CD4-positive, alpha-beta T cell (primary cell): ENCODE data around the gene SGTA. TPM values are rescaled to one million over a fixed set of nuclear protein-coding genes. Genes with fewer than 3 reads are reported as not detected.

Source experiments
- ATAC-seq: fragments of 200-7000 bp; cut with Tn5 transposase; one replicate; pipeline ENCODE4 v1.10.0; 2022; ENCODE audit warnings: mild to moderate bottlenecking; ENCODE audit not compliant: poor library complexity
- CTCF ChIA-PET: fragments of 350-600 bp; sonication (Branson Sonifier 250); formaldehyde crosslinking; loops from one replicate; lab custom pipeline; 2021; ENCODE audit warnings: antibody characterized with exemption, inconsistent platforms; lab: Charles Lee
- POLR2A ChIA-PET: fragments of 350-600 bp; sonication (Branson Sonifier 250); formaldehyde crosslinking; loops from one replicate; lab custom pipeline; 2021; ENCODE audit warnings: antibody characterized with exemption, inconsistent platforms; lab: Charles Lee
- DNase-seq, 14 experiments: peaks; one replicate each; pipeline ENCODE4 v3.0.0-alpha.2; 2013 to 2020; ENCODE audit warnings: mixed read lengths in 2 of 14
- H3K27ac ChIP-seq, 2 donors: one replicate each; pipeline versions ENCODE4 v1.5.1 to v1.7.0; 2013; ENCODE audit warnings: low read length in 2 of 2, low read depth in 1 of 2, mild to moderate bottlenecking in 1 of 2
- H3K27me3 ChIP-seq, 2 experiments: 1 replicate in 1 of 2; 2 replicates in 1 of 2; pipeline versions ENCODE4 v1.6.1 to v1.7.0; 2013; ENCODE audit warnings: low read length in 2 of 2, control low read depth in 1 of 2, mild to moderate bottlenecking in 1 of 2, moderate library complexity in 1 of 2; ENCODE audit not compliant: insufficient read depth in 2 of 2, control insufficient read depth in 1 of 2
- H3K36me3 ChIP-seq: one replicate; pipeline ENCODE4 v1.6.1; 2013; ENCODE audit warnings: low read length, control low read depth; ENCODE audit not compliant: insufficient read depth
- H3K4me1 ChIP-seq: one replicate; pipeline ENCODE4 v1.6.1; 2013; ENCODE audit warnings: low read length, control low read depth; ENCODE audit not compliant: insufficient read depth
- H3K4me3 ChIP-seq: one replicate; pipeline ENCODE4 v1.5.1; 2013; ENCODE audit warnings: mild to moderate bottlenecking, low read length, moderate library complexity
- H3K9me3 ChIP-seq, 2 experiments: 1 replicate in 1 of 2; 2 replicates in 1 of 2; pipeline versions ENCODE4 v1.6.1 to v1.7.0; 2013; ENCODE audit warnings: low read length in 2 of 2, mild to moderate bottlenecking in 2 of 2, control low read depth in 1 of 2, moderate library complexity in 1 of 2; ENCODE audit not compliant: control insufficient read depth in 1 of 2, insufficient read depth in 1 of 2
- H3K27ac Mint-ChIP-seq: one replicate; pipeline ENCODE4 v1.8.0; 2020; ENCODE audit warnings: mixed read lengths
- H3K27me3 Mint-ChIP-seq: one replicate; pipeline ENCODE4 v1.8.0; 2021; ENCODE audit warnings: mixed read lengths
- H3K36me3 Mint-ChIP-seq: one replicate; pipeline ENCODE4 v1.8.0; 2021; ENCODE audit warnings: low read depth, mixed read lengths
- H3K4me1 Mint-ChIP-seq: one replicate; pipeline ENCODE4 v1.8.0; 2021; ENCODE audit warnings: low read depth, mixed read lengths
- H3K4me3 Mint-ChIP-seq: one replicate; pipeline ENCODE4 v1.8.0; 2020; ENCODE audit warnings: mild to moderate bottlenecking, mixed read lengths
- H3K9me3 Mint-ChIP-seq: one replicate; pipeline ENCODE4 v1.8.0; 2020; ENCODE audit warnings: mixed read lengths
- intact Hi-C, 2 experiments: fragments of 100-400 bp; cut with DNase I in 1 of 2; cut with micrococcal nuclease in 1 of 2; formaldehyde crosslinking; loops; one replicate each; pipeline versions ENCODE4 v1.15.1 to v1.9.0; 2023 to 2025; cut with DNase I, micrococcal nuclease
- total RNA-seq, 174 experiments: library from RNA in 2 of 174; stranded (reverse) in 2 of 174; gene quantifications; one replicate each; pipeline ENCODE4 v1.2.3 and lab custom pipeline; 2021 to 2026
- TF ChIP-seq, protein P1 (sequence below): fragments of 200-600 bp; IDR thresholded peaks from one replicate; pipeline ENCODE4 v1.8.0; 2022; ENCODE audit warnings: antibody characterized with exemption, mild to moderate bottlenecking

The SGTA gene
- total RNA-seq, 2 experiments from 2014 or later: 28.3 to 29.7 TPM

DNA sequence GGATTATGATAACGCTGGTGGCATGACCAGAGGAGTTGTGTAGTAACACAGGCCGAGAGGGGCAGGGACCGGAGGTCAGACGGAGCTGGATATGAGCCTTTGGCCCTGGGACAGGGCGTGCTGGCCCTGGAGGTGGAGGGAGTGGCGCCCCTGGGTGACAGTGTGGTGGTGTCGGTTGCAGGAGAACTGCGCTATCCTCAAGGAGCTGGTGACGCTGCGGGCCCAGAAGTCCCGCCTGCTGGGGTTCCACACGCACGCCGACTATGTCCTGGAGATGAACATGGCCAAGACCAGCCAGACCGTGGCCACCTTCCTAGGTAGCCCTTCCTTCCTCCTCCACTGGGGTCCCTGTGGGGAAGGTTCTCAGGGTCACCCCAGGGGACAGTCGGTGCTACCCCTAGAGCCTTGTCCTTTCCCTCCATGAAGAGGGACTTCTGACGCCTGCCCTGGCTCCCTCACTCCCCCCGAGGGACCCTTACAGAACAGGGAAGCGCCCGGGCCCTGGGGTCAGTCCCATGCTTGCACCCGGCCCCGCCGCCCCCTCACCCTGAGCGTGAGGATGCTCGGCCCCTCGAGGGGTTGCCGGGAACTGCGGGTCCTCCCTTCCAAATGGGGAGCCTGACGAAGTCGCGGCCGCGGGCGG lies 23.8 kb upstream of the SGTA start:
- TF ChIP-seq, protein P1, sequence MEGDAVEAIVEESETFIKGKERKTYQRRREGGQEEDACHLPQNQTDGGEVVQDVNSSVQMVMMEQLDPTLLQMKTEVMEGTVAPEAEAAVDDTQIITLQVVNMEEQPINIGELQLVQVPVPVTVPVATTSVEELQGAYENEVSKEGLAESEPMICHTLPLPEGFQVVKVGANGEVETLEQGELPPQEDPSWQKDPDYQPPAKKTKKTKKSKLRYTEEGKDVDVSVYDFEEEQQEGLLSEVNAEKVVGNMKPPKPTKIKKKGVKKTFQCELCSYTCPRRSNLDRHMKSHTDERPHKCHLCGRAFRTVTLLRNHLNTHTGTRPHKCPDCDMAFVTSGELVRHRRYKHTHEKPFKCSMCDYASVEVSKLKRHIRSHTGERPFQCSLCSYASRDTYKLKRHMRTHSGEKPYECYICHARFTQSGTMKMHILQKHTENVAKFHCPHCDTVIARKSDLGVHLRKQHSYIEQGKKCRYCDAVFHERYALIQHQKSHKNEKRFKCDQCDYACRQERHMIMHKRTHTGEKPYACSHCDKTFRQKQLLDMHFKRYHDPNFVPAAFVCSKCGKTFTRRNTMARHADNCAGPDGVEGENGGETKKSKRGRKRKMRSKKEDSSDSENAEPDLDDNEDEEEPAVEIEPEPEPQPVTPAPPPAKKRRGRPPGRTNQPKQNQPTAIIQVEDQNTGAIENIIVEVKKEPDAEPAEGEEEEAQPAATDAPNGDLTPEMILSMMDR: no peak
- Mint-ChIP-seq H3K27ac (no peak overlapping the region), H3K4me1 (no peaks in the 10 kb centered on the region), H3K4me3 (no peak overlapping the region), H3K27me3 (no peaks in the 10 kb centered on the region), H3K9me3 (no peaks in the 10 kb centered on the region), H3K36me3 (peaks cover 33% of the 10 kb centered on the region)
- no peak overlapping the region for H3K4me3 ChIP-seq
- ChIA-PET CTCF (no interaction called here), POLR2A (no interaction called here)
- intact Hi-C loops: no loop called here
- H3K36me3 ChIP-seq: peaks cover 30% of the 10 kb centered on the region
- no peak for DNase-seq
- H3K9me3 ChIP-seq: no peaks in the 10 kb centered on the region
- no peaks in the 10 kb centered on the region for H3K27me3 ChIP-seq
- no peaks in the 10 kb centered on the region for H3K4me1 ChIP-seq
- H3K27ac ChIP-seq: no peak overlapping the region
- ATAC-seq: no peak

- H3K36me3 ChIP-seq: peaks cover 27% of the 10 kb centered on the region
- ATAC-seq (no peak), DNase-seq (no peak)
- no peaks in the 10 kb centered on the region for H3K4me1 ChIP-seq
- no peaks in the 10 kb centered on the region for H3K9me3 ChIP-seq
- Mint-ChIP-seq H3K9me3 (no peaks in the 10 kb centered on the region), H3K36me3 (peaks cover 37% of the 10 kb centered on the region), H3K27me3 (no peaks in the 10 kb centered on the region), H3K4me3 (no peak overlapping the region), H3K27ac (no peak overlapping the region), H3K4me1 (no peaks in the 10 kb centered on the region)
- TF ChIP-seq, protein P1: no peak
- POLR2A ChIA-PET: no interaction called here
- no peaks in the 10 kb centered on the region for H3K27me3 ChIP-seq
- intact Hi-C loops: no loop called here
- CTCF ChIA-PET: no interaction called here
- no peak overlapping the region for H3K4me3 ChIP-seq
- H3K27ac ChIP-seq: no peak overlapping the region
These were observed 23.0 kb upstream of the SGTA start for GRCh38 chr19:2805991-2806649.

GRCh38 chr19:2805261-2805900 lies 22.3 kb upstream of the SGTA start:
- H3K4me1 Mint-ChIP-seq: no peaks in the 10 kb centered on the region
- intact Hi-C loops: no loop called here
- ATAC-seq (no peak), DNase-seq (no peak)
- Histone ChIP-seq H3K36me3 (peaks cover 34% of the 10 kb centered on the region), H3K27ac (no peak overlapping the region), H3K27me3 (no peaks in the 10 kb centered on the region), H3K4me1 (no peaks in the 10 kb centered on the region), H3K4me3 (no peak overlapping the region), H3K9me3 (no peaks in the 10 kb centered on the region)
- H3K36me3 Mint-ChIP-seq: peaks cover 37% of the 10 kb centered on the region
- no peaks in the 10 kb centered on the region for H3K27me3 Mint-ChIP-seq
- CTCF ChIA-PET: interaction anchor here (0.6 kb wide), 1 partner anchor 286 kb away, joined by 3 read pairs; no protein-coding TSS in a partner anchor
- no peak overlapping the region for H3K27ac Mint-ChIP-seq
- no peak overlapping the region for H3K4me3 Mint-ChIP-seq
- H3K9me3 Mint-ChIP-seq: no peaks in the 10 kb centered on the region
- TF ChIP-seq, protein P1: no peak
- POLR2A ChIA-PET: interaction anchor here (0.6 kb wide), 1 partner anchor 26 kb away, joined by 4 read pairs; no protein-coding TSS in a partner anchor
